H1 (cell line): Measurements from ENCODE around the gene FLT1. TPM values are rescaled to one million over a fixed set of nuclear protein-coding genes. Genes with fewer than 3 reads are reported as not detected.

Source experiments
- CTCF ChIA-PET: fragments of 300-600 bp; sonication (Branson Sonifier 250); formaldehyde crosslinking; loops from one replicate; lab custom pipeline; 2021; ENCODE audit not compliant: partially characterized antibody; lab: Charles Lee
- POLR2A ChIA-PET: fragments of 300-600 bp; sonication (Branson Sonifier 250); formaldehyde crosslinking; loops from one replicate; lab custom pipeline; 2021; ENCODE audit warnings: inconsistent platforms; ENCODE audit not compliant: partially characterized antibody; lab: Charles Lee
- DNase-seq, 2 experiments: peaks; one replicate each; pipeline versions ENCODE4 v3.0.0 to v3.0.0-alpha.2; 2010 to 2022; ENCODE audit warnings: low spot score in 2 of 2, low read depth in 1 of 2, mixed read lengths in 1 of 2
- FAIRE-seq: peaks from 2 replicates; lab custom pipeline; 2011; peaks lifted over from hg19 to GRCh38; lab: Jason Lieb, UNC
- H2AFZ ChIP-seq: 2 replicates; pipeline ENCODE4 v1.8.1; 2012; ENCODE audit warnings: low read length, inconsistent platforms
- H2AK5ac ChIP-seq: 2 replicates; pipeline ENCODE4 v1.6.1; 2013; ENCODE audit warnings: low read depth, low read length
- H2BK120ac ChIP-seq: replicated peaks from 2 replicates; pipeline ENCODE3; 2013; ENCODE audit warnings: low read depth, low read length, inconsistent platforms
- H2BK12ac ChIP-seq: 2 replicates; pipeline ENCODE4 v1.6.1; 2013; ENCODE audit warnings: low read depth, low read length
- H2BK15ac ChIP-seq: 2 replicates; pipeline ENCODE4 v1.6.1; 2013; ENCODE audit warnings: low read length
- H2BK20ac ChIP-seq: 2 replicates; pipeline ENCODE4 v1.6.1; 2013; ENCODE audit warnings: low read length
- H2BK5ac ChIP-seq: 2 replicates; pipeline ENCODE4 v1.6.1; 2013; ENCODE audit warnings: low read depth, low read length
- H3K14ac ChIP-seq: 2 replicates; pipeline ENCODE4 v1.6.1; 2013; ENCODE audit warnings: inconsistent platforms; ENCODE audit not compliant: insufficient read length
- H3K18ac ChIP-seq: 2 replicates; pipeline ENCODE4 v1.6.1; 2013; ENCODE audit warnings: low read length; ENCODE audit errors: extremely low read depth
- H3K23ac ChIP-seq: 2 replicates; pipeline ENCODE4 v1.6.1; 2013; ENCODE audit warnings: inconsistent platforms; ENCODE audit not compliant: insufficient read length
- H3K23me2 ChIP-seq: 2 replicates; pipeline ENCODE4 v1.6.1; 2013; ENCODE audit warnings: low read depth, low read length
- H3K27ac ChIP-seq: 2 replicates; pipeline ENCODE4 v1.6.1; 2011; ENCODE audit warnings: low read depth, low read length, inconsistent platforms
- H3K27me3 ChIP-seq, 4 experiments: replicated peaks in 1 of 4; 1 replicate in 1 of 4; 2 replicates in 3 of 4; pipeline versions ENCODE4 v1.6.1 to v1.8.1; 2011 to 2013; ENCODE audit warnings: low read length in 3 of 4, mild to moderate bottlenecking in 3 of 4, inconsistent platforms in 2 of 4, mixed read lengths in 2 of 4, moderate library complexity in 1 of 4; ENCODE audit not compliant: control insufficient read depth in 3 of 4, insufficient read depth in 3 of 4; ENCODE audit errors: extremely low read depth in 1 of 4
- H3K36me3 ChIP-seq, 4 experiments: 2 replicates each; pipeline versions ENCODE4 v1.6.1 to v1.8.1; 2011 to 2013; ENCODE audit warnings: mild to moderate bottlenecking in 4 of 4, low read length in 3 of 4, moderate library complexity in 2 of 4, control low read depth in 1 of 4, inconsistent platforms in 1 of 4; ENCODE audit not compliant: insufficient read depth in 4 of 4, control insufficient read depth in 2 of 4
- H3K4ac ChIP-seq: replicated peaks from 2 replicates; pipeline ENCODE3; 2013; ENCODE audit warnings: low read length, low read depth, mixed read lengths, inconsistent platforms; ENCODE audit not compliant: insufficient read length
- H3K4me1 ChIP-seq, 4 experiments: replicated peaks in 1 of 4; 1 replicate in 1 of 4; 2 replicates in 3 of 4; pipeline versions ENCODE4 v1.6.1 to v1.8.1; 2011 to 2013; ENCODE audit warnings: low read length in 3 of 4, inconsistent platforms in 2 of 4, mixed read lengths in 1 of 4; ENCODE audit not compliant: insufficient read depth in 4 of 4, control insufficient read depth in 3 of 4
- H3K4me2 ChIP-seq, 2 experiments: 2 replicates each; pipeline versions ENCODE4 v1.6.1 to v1.8.1; 2011 to 2013; ENCODE audit warnings: low read depth in 2 of 2, low read length in 2 of 2, control low read depth in 1 of 2, inconsistent platforms in 1 of 2, mild to moderate bottlenecking in 1 of 2; ENCODE audit not compliant: insufficient read depth in 1 of 2
- H3K4me3 ChIP-seq, 4 experiments: fragments of 200-600, 300-600 bp in 1 of 4; sonication (generic), shearing (Covaris generic), sonication (Bioruptor Twin) in 1 of 4; 2 replicates each; pipeline versions ENCODE4 v1.5.1 to v1.8.1; 2011 to 2016; ENCODE audit warnings: low read length in 4 of 4, low read depth in 3 of 4, control low read depth in 2 of 4, inconsistent platforms in 2 of 4, mild to moderate bottlenecking in 2 of 4, mixed read lengths in 1 of 4, moderate library complexity in 1 of 4; ENCODE audit not compliant: insufficient read depth in 2 of 4; ENCODE audit errors: extremely low read depth in 1 of 4
- H3K56ac ChIP-seq: replicated peaks from 2 replicates; pipeline ENCODE3; 2013; ENCODE audit warnings: low read depth, mild to moderate bottlenecking, mixed read lengths, low read length, inconsistent platforms; ENCODE audit not compliant: insufficient read length
- H3K79me1 ChIP-seq: 2 replicates; pipeline ENCODE4 v1.6.1; 2013; ENCODE audit warnings: low read depth, low read length, control low read depth
- H3K79me2 ChIP-seq, 2 experiments: 2 replicates each; pipeline versions ENCODE4 v1.6.1 to v1.8.1; 2012 to 2013; ENCODE audit warnings: low read length in 2 of 2, mild to moderate bottlenecking in 2 of 2, inconsistent platforms in 1 of 2; ENCODE audit not compliant: insufficient read depth in 2 of 2, control insufficient read depth in 1 of 2
- H3K9ac ChIP-seq, 4 experiments: replicated peaks in 1 of 4; 1 replicate in 1 of 4; 2 replicates in 3 of 4; pipeline versions ENCODE4 v1.6.1 to v1.8.1; 2011 to 2013; ENCODE audit warnings: low read depth in 3 of 4, low read length in 3 of 4, control low read depth in 2 of 4, mild to moderate bottlenecking in 2 of 4, moderate library complexity in 2 of 4, inconsistent platforms in 1 of 4; ENCODE audit errors: extremely low read depth in 1 of 4
- H3K9me3 ChIP-seq, 2 experiments: 2 replicates each; pipeline versions ENCODE4 v1.6.1 to v1.8.1; 2012 to 2013; ENCODE audit warnings: mild to moderate bottlenecking in 2 of 2, moderate library complexity in 2 of 2, control low read depth in 1 of 2, inconsistent platforms in 1 of 2, low read depth in 1 of 2, low read length in 1 of 2, mixed read lengths in 1 of 2; ENCODE audit not compliant: insufficient read depth in 2 of 2
- H4K20me1 ChIP-seq, 2 experiments: replicated peaks in 1 of 2; 2 replicates each; pipeline versions ENCODE3 to v1.8.1; 2011 to 2013; ENCODE audit warnings: inconsistent platforms in 2 of 2, low read length in 2 of 2, mild to moderate bottlenecking in 1 of 2; ENCODE audit not compliant: insufficient read depth in 2 of 2, control insufficient read depth in 1 of 2
- H4K5ac ChIP-seq: 2 replicates; pipeline ENCODE4 v1.6.1; 2013; ENCODE audit warnings: low read length, low read depth, mixed read lengths, inconsistent platforms; ENCODE audit not compliant: insufficient read length
- H4K8ac ChIP-seq: 2 replicates; pipeline ENCODE4 v1.8.0; 2013; ENCODE audit warnings: mild to moderate bottlenecking, moderate library complexity, low read length, inconsistent platforms; ENCODE audit not compliant: insufficient read depth; ENCODE audit errors: extremely low read depth
- H4K91ac ChIP-seq: replicated peaks from 2 replicates; pipeline ENCODE3; 2013; ENCODE audit warnings: low read length, mixed read lengths, inconsistent platforms; ENCODE audit not compliant: insufficient read length
- ATF2 ChIP-seq: IDR thresholded peaks from 2 replicates; pipeline ENCODE4 v1.6.1; 2012; ENCODE audit warnings: low read length, inconsistent platforms
- ATF3 ChIP-seq: IDR thresholded peaks from 2 replicates; pipeline ENCODE4 v1.6.1; 2011; ENCODE audit warnings: low read depth, mild to moderate bottlenecking, low read length; ENCODE audit not compliant: insufficient read depth
- EZH2 ChIP-seq: fragments of 200-600 bp; sonication (generic); IDR thresholded peaks from 2 replicates; pipeline ENCODE4 v1.7.1; 2012; ENCODE audit warnings: low read depth, mild to moderate bottlenecking, moderate library complexity, low read length, inconsistent platforms; ENCODE audit not compliant: severe bottlenecking
- GABPA ChIP-seq: IDR thresholded peaks from 2 replicates; pipeline ENCODE4 v1.6.1; 2011; ENCODE audit warnings: mild to moderate bottlenecking, low read length, moderate library complexity, borderline replicate concordance; ENCODE audit not compliant: insufficient read depth
- KDM5A ChIP-seq: fragments of 200-600 bp; IDR thresholded peaks from 2 replicates; pipeline ENCODE4 v1.7.1; 2012; ENCODE audit warnings: mild to moderate bottlenecking, low read length, inconsistent platforms, mixed read lengths
- POLR2A ChIP-seq, 2 experiments: IDR thresholded peaks; 1 replicate in 1 of 2; 2 replicates in 1 of 2; pipeline ENCODE4 v1.6.1; 2011; ENCODE audit warnings: low read depth in 2 of 2, low read length in 2 of 2, mild to moderate bottlenecking in 2 of 2; ENCODE audit errors: control extremely low read depth in 1 of 2
- RAD21 ChIP-seq, 2 experiments: IDR thresholded peaks in 1 of 2; conservative IDR thresholded peaks in 1 of 2; 2 replicates each; pipeline ENCODE4 v1.6.1; 2011; ENCODE audit warnings: low read depth in 2 of 2, low read length in 2 of 2, improper control_type of control experiment in 1 of 2, inconsistent platforms in 1 of 2, mild to moderate bottlenecking in 1 of 2, moderate library complexity in 1 of 2
- SIN3A ChIP-seq, 2 experiments: IDR thresholded peaks in 1 of 2; conservative IDR thresholded peaks in 1 of 2; 2 replicates each; pipeline ENCODE4 v1.6.1; 2011 to 2012; ENCODE audit warnings: low read length in 2 of 2, improper control_type of control experiment in 1 of 2, low read depth in 1 of 2, mild to moderate bottlenecking in 1 of 2
- SP1 ChIP-seq: IDR thresholded peaks from 2 replicates; pipeline ENCODE4 v1.6.1; 2011; ENCODE audit warnings: low read depth, low read length
- TAF7 ChIP-seq: optimal IDR thresholded peaks from 2 replicates; pipeline ENCODE3; 2011; ENCODE audit warnings: low read depth, mild to moderate bottlenecking, inconsistent platforms, low read length, moderate library complexity, borderline replicate concordance
- WGBS, 2 experiments: shearing (Covaris generic) in 1 of 2; methylation state at CpG; one replicate each; pipeline versions ENCODE4 v1.1.6 to v1.1.7; 2013 to 2015; ENCODE audit warnings: low lambda C conversion rate in 2 of 2, mixed read lengths in 2 of 2, inconsistent platforms in 1 of 2, low coverage in 1 of 2, missing lambda C conversion rate in 1 of 2; ENCODE audit not compliant: insufficient replicate concordance in 2 of 2, insufficient coverage in 1 of 2, insufficient read length in 1 of 2; ENCODE audit errors: extremely low coverage in 1 of 2, missing lambda C conversion rate in 1 of 2; 5-methylcytosine and 5-hydroxymethylcytosine counted together
- polyA plus RNA-seq, 7 experiments: library from polyadenylated mRNA; depleted of rRNA in 3 of 7; stranded (reverse) in 5 of 7; unstranded in 2 of 7; fragments of >200 nt in 5 of 7; fragments of 200-250 nt in 2 of 7; gene quantifications; 1 replicate in 5 of 7; 2 replicates in 1 of 7; 4 replicates in 1 of 7; pipeline versions ENCODE4 v1.2.1 to v1.2.3, GENCODE V29; 2011 to 2013; ENCODE audit warnings: missing spikeins in 2 of 7, mixed read lengths in 2 of 7
- total RNA-seq: library from RNA; stranded (reverse); fragmentation: NEBNext Ultra II Directional; extraction: Animal tissue kit (Norgen Biotek cat#: 25700); gene quantifications from 2 replicates; pipeline ENCODE4 v1.2.1, GENCODE V29; 2021

Gene FLT1
- total and polyA plus RNA-seq, 2 of the 8 experiments (the other 6 are each of a cell fraction or from before 2014, with no cell fraction given) = 19.7 to 90.2 TPM

- Histone ChIP-seq H4K8ac (no peak overlapping the region), H3K27me3 (no peaks in the 10 kb centered on the region), H3K4me2 (no peak overlapping the region), H2AK5ac (no peak overlapping the region), H3K18ac (no peak overlapping the region), H2BK15ac (no peak overlapping the region), H3K9me3 (no peaks in the 10 kb centered on the region), H2BK5ac (no peak overlapping the region), H3K27ac (no peak overlapping the region), H3K4ac (no peak overlapping the region), H2BK20ac (no peak overlapping the region), H3K79me1 (no peaks in the 10 kb centered on the region), H4K91ac (no peak overlapping the region), H2AFZ (no peak overlapping the region), H3K79me2 (peaks cover 0 to 39% of the 10 kb centered on the region in 2 experiments; a peak in 2 of 4 replicates), H3K23me2 (no peaks in the 10 kb centered on the region), H3K23ac (no peak overlapping the region), H3K9ac (no peak overlapping the region), H3K14ac (no peak overlapping the region), H2BK120ac (no peak overlapping the region), H3K36me3 (peaks cover 8 to 57% (median 28%) of the 10 kb centered on the region in 4 experiments), H3K56ac (no peak overlapping the region), H3K4me1 (no peaks in the 10 kb centered on the region), H4K5ac (no peak overlapping the region), H2BK12ac (no peak overlapping the region), H4K20me1 (no peaks in the 10 kb centered on the region), H3K4me3 (no peak overlapping the region)
- ChIA-PET CTCF (interaction anchor here (1.3 kb wide), 1 partner anchor 24 kb away, joined by 3 read pairs; no protein-coding TSS in a partner anchor), POLR2A (no interaction called here)
- DNase-seq = no peak
- FAIRE-seq = no peak
- 93% methylated on average over 7 of the region's 7 CpGs; no CpG with 5 or more reads in 1 of the 2 experiments for WGBS, 2 experiments
- TF ChIP-seq SP1 (no peak), ATF2 (no peak), TAF7 (no peak), POLR2A (IDR thresholded peaks at IDR 0.05; ENCODE audit: control extremely low read depth in 1 of 2, low read depth in 2 of 2, low read length in 2 of 2) (no peak), KDM5A (no peak), GABPA (no peak), RAD21 (IDR thresholded peaks at IDR 0.05 in 1 of 2, conservative IDR thresholded peaks at IDR 0.05 in 1 of 2; ENCODE audit: low read depth in 2 of 2, low read length in 2 of 2) (no peak), SIN3A (conservative IDR thresholded peaks at IDR 0.05 in 1 of 2, IDR thresholded peaks at IDR 0.05 in 1 of 2; ENCODE audit: low read depth in 1 of 2, low read length in 2 of 2) (no peak), EZH2 (no peak), ATF3 (no peak)
These were observed 73.1 kb downstream of the FLT1 start for GRCh38 chr13:28421676-28422410.
